CD4-positive, alpha-beta T cell (primary cell): Measurements from ENCODE around the gene FAM120A. TPM values are rescaled to one million over a fixed set of nuclear protein-coding genes. Genes with fewer than 3 reads are reported as not detected.

Source experiments
- ATAC-seq: fragments of 200-7000 bp; cut with Tn5 transposase; one replicate; pipeline ENCODE4 v1.10.0; 2022; ENCODE audit warnings: mild to moderate bottlenecking; ENCODE audit not compliant: poor library complexity
- CTCF ChIA-PET: fragments of 350-600 bp; sonication (Branson Sonifier 250); formaldehyde crosslinking; loops from one replicate; lab custom pipeline; 2021; ENCODE audit warnings: antibody characterized with exemption, inconsistent platforms; lab: Charles Lee
- POLR2A ChIA-PET: fragments of 350-600 bp; sonication (Branson Sonifier 250); formaldehyde crosslinking; loops from one replicate; lab custom pipeline; 2021; ENCODE audit warnings: antibody characterized with exemption, inconsistent platforms; lab: Charles Lee
- DNase-seq, 14 experiments: peaks; one replicate each; pipeline ENCODE4 v3.0.0-alpha.2; 2013 to 2020; ENCODE audit warnings: mixed read lengths in 2 of 14
- H3K27ac ChIP-seq, 2 donors: one replicate each; pipeline versions ENCODE4 v1.5.1 to v1.7.0; 2013; ENCODE audit warnings: low read length in 2 of 2, low read depth in 1 of 2, mild to moderate bottlenecking in 1 of 2
- H3K27me3 ChIP-seq, 2 experiments: 1 replicate in 1 of 2; 2 replicates in 1 of 2; pipeline versions ENCODE4 v1.6.1 to v1.7.0; 2013; ENCODE audit warnings: low read length in 2 of 2, control low read depth in 1 of 2, mild to moderate bottlenecking in 1 of 2, moderate library complexity in 1 of 2; ENCODE audit not compliant: insufficient read depth in 2 of 2, control insufficient read depth in 1 of 2
- H3K36me3 ChIP-seq: one replicate; pipeline ENCODE4 v1.6.1; 2013; ENCODE audit warnings: low read length, control low read depth; ENCODE audit not compliant: insufficient read depth
- H3K4me1 ChIP-seq: one replicate; pipeline ENCODE4 v1.6.1; 2013; ENCODE audit warnings: low read length, control low read depth; ENCODE audit not compliant: insufficient read depth
- H3K4me3 ChIP-seq: one replicate; pipeline ENCODE4 v1.5.1; 2013; ENCODE audit warnings: mild to moderate bottlenecking, low read length, moderate library complexity
- H3K9me3 ChIP-seq, 2 experiments: 1 replicate in 1 of 2; 2 replicates in 1 of 2; pipeline versions ENCODE4 v1.6.1 to v1.7.0; 2013; ENCODE audit warnings: low read length in 2 of 2, mild to moderate bottlenecking in 2 of 2, control low read depth in 1 of 2, moderate library complexity in 1 of 2; ENCODE audit not compliant: control insufficient read depth in 1 of 2, insufficient read depth in 1 of 2
- H3K27ac Mint-ChIP-seq: one replicate; pipeline ENCODE4 v1.8.0; 2020; ENCODE audit warnings: mixed read lengths
- H3K27me3 Mint-ChIP-seq: one replicate; pipeline ENCODE4 v1.8.0; 2021; ENCODE audit warnings: mixed read lengths
- H3K36me3 Mint-ChIP-seq: one replicate; pipeline ENCODE4 v1.8.0; 2021; ENCODE audit warnings: low read depth, mixed read lengths
- H3K4me1 Mint-ChIP-seq: one replicate; pipeline ENCODE4 v1.8.0; 2021; ENCODE audit warnings: low read depth, mixed read lengths
- H3K4me3 Mint-ChIP-seq: one replicate; pipeline ENCODE4 v1.8.0; 2020; ENCODE audit warnings: mild to moderate bottlenecking, mixed read lengths
- H3K9me3 Mint-ChIP-seq: one replicate; pipeline ENCODE4 v1.8.0; 2020; ENCODE audit warnings: mixed read lengths
- intact Hi-C, 2 experiments: fragments of 100-400 bp; cut with DNase I in 1 of 2; cut with micrococcal nuclease in 1 of 2; formaldehyde crosslinking; loops; one replicate each; pipeline versions ENCODE4 v1.15.1 to v1.9.0; 2023 to 2025; cut with DNase I, micrococcal nuclease
- total RNA-seq, 174 experiments: library from RNA in 2 of 174; stranded (reverse) in 2 of 174; gene quantifications; one replicate each; pipeline ENCODE4 v1.2.3 and lab custom pipeline; 2021 to 2026
- TF ChIP-seq, protein P1 (sequence below): fragments of 200-600 bp; IDR thresholded peaks from one replicate; pipeline ENCODE4 v1.8.0; 2022; ENCODE audit warnings: antibody characterized with exemption, mild to moderate bottlenecking

Gene FAM120A
- total RNA-seq, 2 experiments from 2014 or later = 46.5 to 51.7 TPM

DNA sequence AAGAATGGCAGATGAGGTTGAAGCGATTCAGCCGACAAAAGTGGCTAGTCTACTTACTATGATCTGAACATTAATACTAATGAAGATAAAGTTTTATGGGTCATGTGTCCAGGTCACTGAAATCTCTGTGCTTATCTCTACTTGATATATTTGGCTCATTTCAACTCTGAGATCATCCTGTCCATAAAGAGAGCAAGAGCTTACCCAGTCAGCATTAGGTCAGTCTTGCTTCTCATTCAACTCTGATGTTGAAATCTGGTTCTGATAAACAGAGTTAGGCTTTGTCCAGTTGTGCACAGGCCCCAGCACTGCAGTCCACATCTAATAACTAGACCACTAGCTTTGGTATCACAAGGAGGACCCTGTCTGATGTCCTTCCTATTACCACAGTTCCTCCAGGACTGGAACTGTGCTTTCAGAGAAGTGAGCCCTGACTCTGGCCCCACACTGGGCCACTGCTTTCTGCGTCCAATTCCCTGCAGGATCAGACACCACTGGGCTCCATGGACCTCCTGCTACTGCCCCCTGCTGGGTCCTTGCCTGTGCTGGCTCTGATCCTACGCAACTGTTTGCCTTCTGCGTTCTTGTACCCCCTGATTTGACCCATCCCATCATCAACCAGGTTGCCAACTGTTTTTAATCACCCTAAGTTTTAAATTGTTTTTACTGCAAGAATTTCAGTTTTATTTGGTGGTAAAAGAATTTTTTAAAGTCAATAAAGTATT is 23.7 kb upstream of the FAM120A start:
- TF ChIP-seq, protein P1, sequence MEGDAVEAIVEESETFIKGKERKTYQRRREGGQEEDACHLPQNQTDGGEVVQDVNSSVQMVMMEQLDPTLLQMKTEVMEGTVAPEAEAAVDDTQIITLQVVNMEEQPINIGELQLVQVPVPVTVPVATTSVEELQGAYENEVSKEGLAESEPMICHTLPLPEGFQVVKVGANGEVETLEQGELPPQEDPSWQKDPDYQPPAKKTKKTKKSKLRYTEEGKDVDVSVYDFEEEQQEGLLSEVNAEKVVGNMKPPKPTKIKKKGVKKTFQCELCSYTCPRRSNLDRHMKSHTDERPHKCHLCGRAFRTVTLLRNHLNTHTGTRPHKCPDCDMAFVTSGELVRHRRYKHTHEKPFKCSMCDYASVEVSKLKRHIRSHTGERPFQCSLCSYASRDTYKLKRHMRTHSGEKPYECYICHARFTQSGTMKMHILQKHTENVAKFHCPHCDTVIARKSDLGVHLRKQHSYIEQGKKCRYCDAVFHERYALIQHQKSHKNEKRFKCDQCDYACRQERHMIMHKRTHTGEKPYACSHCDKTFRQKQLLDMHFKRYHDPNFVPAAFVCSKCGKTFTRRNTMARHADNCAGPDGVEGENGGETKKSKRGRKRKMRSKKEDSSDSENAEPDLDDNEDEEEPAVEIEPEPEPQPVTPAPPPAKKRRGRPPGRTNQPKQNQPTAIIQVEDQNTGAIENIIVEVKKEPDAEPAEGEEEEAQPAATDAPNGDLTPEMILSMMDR = no peak

DNA sequence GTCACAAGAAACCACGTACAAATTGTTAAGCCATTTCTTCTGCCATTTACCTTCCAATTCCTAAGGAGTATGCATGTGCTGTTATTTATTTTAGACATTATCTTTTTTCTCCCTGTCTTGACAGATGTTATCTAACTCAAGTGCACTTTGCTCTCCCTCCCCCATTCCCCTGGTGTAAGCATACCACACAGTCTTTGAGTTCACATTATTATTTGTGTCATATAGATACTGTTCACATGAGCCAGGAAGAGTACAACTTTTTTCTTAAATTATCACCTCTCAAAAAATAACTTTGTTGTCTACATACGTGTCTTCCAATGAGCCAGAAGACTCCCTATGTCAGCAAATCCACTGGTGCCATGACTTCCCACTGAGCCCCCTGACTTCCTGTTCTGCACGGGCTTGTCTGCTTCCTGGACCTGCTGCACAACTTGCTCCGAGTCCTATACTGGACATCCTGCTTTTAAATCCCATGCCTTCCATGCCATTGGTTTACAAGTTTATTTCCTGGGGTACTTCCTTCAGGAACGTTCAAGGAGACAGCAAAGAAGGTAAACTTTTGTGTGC is 19.9 kb upstream of the FAM120A start:
- no peak for ATAC-seq
- POLR2A ChIA-PET = no interaction called here

More for the DNA sequence above, 23.7 kb upstream of the FAM120A start:
- H3K36me3 Mint-ChIP-seq = no peaks in the 10 kb centered on the region
- ChIA-PET CTCF (no interaction called here), POLR2A (no interaction called here)
- peaks cover 4% of the 10 kb centered on the region for H3K27me3 Mint-ChIP-seq
- Histone ChIP-seq H3K36me3 (no peaks in the 10 kb centered on the region), H3K27ac (no peak overlapping the region), H3K4me1 (no peaks in the 10 kb centered on the region), H3K9me3 (no peaks in the 10 kb centered on the region), H3K4me3 (no peak overlapping the region), H3K27me3 (peaks cover 0 to 6% of the 10 kb centered on the region in 2 experiments)
- no peak overlapping the region for H3K27ac Mint-ChIP-seq
- H3K4me1 Mint-ChIP-seq = no peaks in the 10 kb centered on the region
- intact Hi-C loops = no loop called here
- no peaks in the 10 kb centered on the region for H3K9me3 Mint-ChIP-seq
- DNase-seq (no peak), ATAC-seq (no peak)
- no peak overlapping the region for H3K4me3 Mint-ChIP-seq

DNA sequence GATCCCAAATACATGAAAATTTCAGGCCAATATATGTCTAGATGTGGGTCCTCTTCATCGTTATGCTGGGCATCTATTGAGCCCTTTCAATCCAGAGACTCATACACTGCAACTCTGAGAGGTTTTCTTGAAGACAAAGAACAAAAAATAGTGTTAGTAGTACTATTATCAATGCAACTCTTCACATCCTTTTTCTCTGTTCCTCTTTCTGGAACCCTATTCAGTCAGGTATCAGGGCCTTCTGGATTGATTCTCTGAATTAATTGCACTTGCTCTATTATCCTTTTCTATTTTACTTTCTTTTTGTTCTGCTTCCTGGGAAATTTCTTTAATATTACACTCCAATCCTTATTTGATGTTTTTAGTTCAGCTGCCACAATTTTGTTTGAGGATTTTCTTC is 18.5 kb upstream of the FAM120A start:
- ATAC-seq (no peak), DNase-seq (no peak)
- H3K36me3 Mint-ChIP-seq = peaks cover 12% of the 10 kb centered on the region
- no peaks in the 10 kb centered on the region for H3K27me3 ChIP-seq
- ChIA-PET POLR2A (no interaction called here), CTCF (no interaction called here)
- TF ChIP-seq, protein P1 = no peak
- no peak overlapping the region for H3K4me3 Mint-ChIP-seq
- no peaks in the 10 kb centered on the region for H3K4me1 Mint-ChIP-seq
- intact Hi-C loops = no loop called here
- H3K9me3 Mint-ChIP-seq = no peaks in the 10 kb centered on the region
- H3K27ac ChIP-seq = no peak overlapping the region
- H3K4me3 ChIP-seq = no peak overlapping the region
- no peaks in the 10 kb centered on the region for H3K36me3 ChIP-seq
- no peak overlapping the region for H3K27ac Mint-ChIP-seq
- no peaks in the 10 kb centered on the region for H3K4me1 ChIP-seq
- H3K27me3 Mint-ChIP-seq = peaks cover 4% of the 10 kb centered on the region
- H3K9me3 ChIP-seq = no peaks in the 10 kb centered on the region

More for the DNA sequence above, 19.9 kb upstream of the FAM120A start:
- no peak overlapping the region for H3K4me3 Mint-ChIP-seq
- H3K9me3 Mint-ChIP-seq = no peaks in the 10 kb centered on the region
- H3K36me3 Mint-ChIP-seq = peaks cover 6% of the 10 kb centered on the region
- Histone ChIP-seq H3K9me3 (no peaks in the 10 kb centered on the region), H3K27me3 (no peaks in the 10 kb centered on the region), H3K4me3 (no peak overlapping the region), H3K36me3 (no peaks in the 10 kb centered on the region), H3K4me1 (no peaks in the 10 kb centered on the region), H3K27ac (no peak overlapping the region)
- no peaks in the 10 kb centered on the region for H3K4me1 Mint-ChIP-seq
- no peak for DNase-seq
- no peak overlapping the region for H3K27ac Mint-ChIP-seq
- TF ChIP-seq, protein P1 = no peak
- CTCF ChIA-PET = no interaction called here
- peaks cover 4% of the 10 kb centered on the region for H3K27me3 Mint-ChIP-seq
- intact Hi-C loops = no loop called here
